GM21367 (cell line): ENCODE data around the gene KRT20.
"Not testable (repeated sequence)": the region's sequence is repeated elsewhere in the genome, so short reads cannot be mapped to it uniquely, and the experiment has no call there.

ENCODE experiments used
- ATAC-seq: cut with Tn5 transposase; IDR thresholded peaks from one replicate; pipeline ENCODE4 v1.9.1; 2021; ENCODE audit not compliant: unreplicated experiment

Gene KRT20

DNA sequence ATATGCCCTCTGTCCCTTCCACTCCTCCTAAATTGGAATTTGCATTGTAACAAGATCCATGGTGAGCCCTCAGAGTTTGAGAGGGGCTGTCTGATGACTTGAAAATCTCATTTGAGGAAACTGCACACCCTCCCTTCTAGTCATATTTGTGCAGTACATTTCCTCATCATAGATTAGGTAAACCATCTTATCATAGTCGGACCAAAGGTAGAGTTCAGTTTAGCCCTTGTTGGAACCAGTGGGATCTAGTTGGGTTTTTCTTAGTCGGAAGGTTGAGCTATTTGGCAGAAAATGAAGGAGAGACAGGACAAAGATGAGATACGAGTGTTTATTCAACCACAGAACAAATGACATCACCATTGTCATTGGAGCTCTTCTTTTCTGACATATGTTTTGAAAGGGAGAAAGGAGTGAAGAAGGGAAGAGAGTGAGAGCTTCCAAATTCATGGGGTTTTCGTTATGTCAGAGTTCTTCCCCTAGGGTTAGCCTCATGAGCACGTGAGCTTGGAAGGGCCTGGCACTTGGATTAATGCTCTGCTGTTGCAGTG is 15.8 kb upstream of the KRT20 start:
- no peak for ATAC-seq

DNA sequence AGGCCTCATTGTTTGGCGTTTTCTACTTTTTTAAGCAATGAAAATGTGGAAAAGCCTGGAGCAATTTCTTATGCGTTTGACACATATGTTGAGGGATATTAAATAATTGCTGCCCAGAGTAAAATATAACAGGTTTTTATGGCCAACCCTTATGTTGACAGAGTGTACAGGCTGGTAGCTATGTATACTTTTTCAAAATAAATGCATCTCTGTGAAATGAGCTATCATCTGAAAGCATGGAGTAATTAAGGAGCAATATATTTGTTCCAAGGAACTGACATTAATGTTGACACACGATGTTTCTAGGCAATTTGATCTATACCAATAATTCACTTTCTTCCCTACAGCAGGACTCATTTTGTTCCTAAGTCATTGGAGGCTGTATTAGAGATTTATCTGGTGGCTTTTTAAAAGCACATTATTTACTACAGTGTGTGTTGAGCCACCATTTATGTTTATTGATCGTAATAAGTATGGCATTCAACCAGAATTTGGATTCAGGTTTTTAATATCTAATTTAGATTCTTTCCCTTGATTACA is 11.9 kb upstream of the KRT20 start:
- ATAC-seq: no peak

GRCh38 chr17:40895106-40895730 is 10.2 kb upstream of the KRT20 start:
- no peak for ATAC-seq

- no peak for ATAC-seq
These were observed 3.2 kb upstream of the KRT20 start for GRCh38 chr17:40888196-40888720.

DNA sequence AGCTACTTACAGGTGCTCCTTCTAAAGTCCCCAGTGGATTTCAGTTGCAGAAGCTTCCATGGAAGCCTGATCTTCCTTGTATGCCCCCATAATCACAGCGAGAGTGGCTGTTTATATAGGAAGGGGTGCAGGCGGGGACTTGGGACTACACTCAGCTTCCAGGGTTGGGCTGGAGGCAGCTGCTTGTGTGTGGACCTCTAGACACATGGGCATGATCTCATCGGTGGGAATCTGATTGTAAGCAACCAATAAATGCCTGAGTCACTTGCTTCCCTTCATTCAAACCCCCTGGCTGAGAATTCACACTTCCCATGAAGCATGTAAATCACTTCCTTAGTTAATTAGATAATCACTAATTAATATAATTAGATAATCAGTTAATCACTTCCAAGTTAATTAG is 1.0 kb upstream of the KRT20 start:
- no peak for ATAC-seq

DNA sequence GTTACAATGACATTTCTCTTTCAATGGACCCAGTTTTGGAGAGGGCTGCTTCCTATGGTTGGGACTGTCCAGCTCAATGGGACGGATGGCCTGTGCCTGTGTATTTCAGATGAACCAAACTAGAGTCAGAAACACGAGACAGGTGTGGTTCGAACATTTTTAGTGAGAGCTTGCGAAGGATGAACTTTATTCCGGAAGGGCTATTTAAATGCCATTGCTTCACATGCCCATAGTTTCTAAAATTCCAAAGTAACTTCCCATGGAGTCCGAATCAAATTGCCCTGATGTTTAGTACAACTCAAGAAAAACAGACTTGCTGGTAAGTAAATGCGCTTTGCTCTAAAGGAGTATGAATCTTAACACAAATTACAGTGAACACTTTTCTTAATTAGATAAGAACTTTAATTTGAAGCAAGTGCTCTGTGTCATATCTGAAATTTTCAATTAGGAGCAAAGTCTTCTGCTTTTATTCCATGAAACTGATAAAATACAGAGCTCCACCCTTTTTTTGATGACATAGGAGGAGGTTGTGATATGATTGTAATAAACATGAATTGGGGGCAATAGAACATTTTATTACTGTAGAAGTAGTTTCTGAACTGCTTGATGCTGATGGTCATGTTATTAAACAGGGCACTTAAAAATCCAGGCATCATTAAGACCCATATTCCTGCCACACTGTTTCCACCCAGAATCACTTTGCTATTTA is 1.3 kb downstream of the KRT20 start:
- ATAC-seq: no peak

DNA sequence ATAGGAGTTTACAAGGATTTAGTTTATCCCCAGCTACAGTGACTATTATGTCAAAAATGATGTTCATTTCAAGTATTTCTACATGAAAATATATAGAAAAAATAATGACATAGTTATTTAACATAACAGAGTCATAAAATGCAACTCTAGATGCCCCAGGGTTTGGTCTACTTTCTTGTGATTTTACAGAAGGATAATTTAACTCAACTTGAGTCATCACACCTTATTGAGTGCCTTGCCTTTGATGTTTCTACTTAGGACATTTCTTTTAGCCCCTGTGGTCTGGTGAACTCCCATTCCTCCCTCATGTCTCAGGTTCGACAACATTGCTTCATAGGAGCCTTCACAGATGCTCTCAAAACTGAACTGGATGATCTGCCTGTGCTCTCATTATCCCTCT is 2.0 kb downstream of the KRT20 start:
- ATAC-seq: no peak

DNA sequence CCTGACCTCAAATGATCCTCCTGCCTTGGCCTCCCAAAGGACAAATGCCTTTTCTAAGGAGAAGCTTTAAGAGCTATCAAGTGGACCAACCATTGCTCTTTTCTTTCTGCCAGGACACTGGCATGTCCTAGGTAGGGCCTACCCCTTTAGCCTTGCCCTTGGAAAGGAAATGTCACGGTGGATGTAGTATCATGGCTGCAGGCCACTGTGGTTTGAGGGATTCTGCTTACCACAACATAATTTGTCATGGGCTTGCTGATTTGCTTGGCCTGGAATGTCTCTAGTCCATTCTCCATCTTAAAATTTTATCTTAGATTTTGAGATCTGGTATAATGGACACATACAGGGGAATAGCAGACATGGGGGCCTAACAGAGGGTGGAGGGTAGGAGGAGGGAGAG is 6.0 kb downstream of the KRT20 start:
- no peak for ATAC-seq

DNA sequence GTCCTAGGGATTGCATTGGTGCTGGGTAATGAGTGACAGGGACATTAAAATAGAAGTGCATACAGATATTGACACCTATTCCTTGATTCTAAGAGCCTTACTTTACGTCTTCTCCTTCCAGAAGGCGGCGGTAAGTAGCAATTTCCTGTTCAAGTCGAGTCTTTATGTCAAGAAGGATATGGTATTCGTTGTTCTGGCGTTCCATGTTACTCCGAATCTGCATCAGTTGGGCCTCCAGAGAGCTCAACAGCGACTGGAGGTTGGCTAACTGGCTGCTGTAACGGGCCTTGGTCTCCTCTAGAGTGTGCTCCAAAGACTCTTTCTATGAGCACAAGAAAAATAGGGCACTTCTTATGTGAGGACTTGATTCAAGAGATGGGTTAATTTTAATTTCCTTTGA is 7.0 kb downstream of the KRT20 start:
- no peak for ATAC-seq

DNA sequence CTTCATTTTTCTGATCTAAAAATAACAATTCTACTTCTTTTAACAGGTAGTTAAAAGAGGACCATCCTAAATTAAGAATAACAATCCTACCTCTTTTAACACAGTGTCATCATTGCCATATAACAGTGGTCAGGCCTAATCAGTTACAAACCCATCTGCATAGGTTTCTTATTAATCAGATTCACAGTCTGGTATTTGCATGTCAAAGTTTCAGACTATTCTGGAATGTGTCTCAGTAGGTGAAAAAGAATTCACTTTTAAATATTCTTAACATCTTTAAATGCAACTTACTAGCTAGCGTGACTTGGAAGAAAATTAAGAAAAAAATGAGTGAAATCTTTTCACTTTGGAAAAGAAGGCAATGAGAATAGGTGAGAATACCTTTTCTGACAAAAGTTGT is 11.2 kb downstream of the KRT20 start:
- no peak for ATAC-seq

- no peak for ATAC-seq
These were observed 11.8 kb downstream of the KRT20 start for GRCh38 chr17:40873255-40873654.

- no peak for ATAC-seq
These were observed 12.6 kb downstream of the KRT20 start for GRCh38 chr17:40872416-40872815.

- no peak for ATAC-seq
These were observed 13.7 kb downstream of the KRT20 start for GRCh38 chr17:40871316-40871715.

DNA sequence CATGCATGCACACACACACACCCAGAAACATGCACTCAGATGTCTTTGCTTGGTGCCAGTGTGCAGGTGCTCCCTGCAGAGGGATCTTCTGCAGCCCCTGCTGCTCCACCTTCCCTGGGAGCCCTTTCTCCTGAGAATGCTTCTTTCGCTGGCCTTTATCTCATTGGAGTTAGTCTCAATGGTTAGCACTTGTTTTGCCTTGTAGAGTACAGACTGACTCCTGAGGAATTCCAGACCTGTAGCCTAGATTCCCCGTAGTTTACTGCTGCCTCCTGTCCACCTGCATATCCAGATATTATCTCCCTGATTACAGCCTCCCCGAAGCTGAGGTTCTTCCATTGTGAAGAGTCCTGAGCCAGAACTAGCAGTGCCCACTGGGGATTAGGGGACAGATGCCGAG is 14.9 kb downstream of the KRT20 start:
- ATAC-seq: no peak

- ATAC-seq: no peak
These were observed 18.2 kb downstream of the KRT20 start, which contains the start of gene KRT12 for GRCh38 chr17:40866838-40867237. Gene KRT12 (minus strand): TSS chr17:40867223. CDS start chr17:40867186, 37 bp downstream.

GRCh38 chr17:40864661-40865390 is 20.2 kb downstream of the KRT20 start:
- ATAC-seq: no peak

GRCh38 chr17:40862985-40863733 is 21.9 kb downstream of the KRT20 start:
- no peak for ATAC-seq

- ATAC-seq: no peak
These were observed 25.5 kb downstream of the KRT20 start for GRCh38 chr17:40859536-40859935.

DNA sequence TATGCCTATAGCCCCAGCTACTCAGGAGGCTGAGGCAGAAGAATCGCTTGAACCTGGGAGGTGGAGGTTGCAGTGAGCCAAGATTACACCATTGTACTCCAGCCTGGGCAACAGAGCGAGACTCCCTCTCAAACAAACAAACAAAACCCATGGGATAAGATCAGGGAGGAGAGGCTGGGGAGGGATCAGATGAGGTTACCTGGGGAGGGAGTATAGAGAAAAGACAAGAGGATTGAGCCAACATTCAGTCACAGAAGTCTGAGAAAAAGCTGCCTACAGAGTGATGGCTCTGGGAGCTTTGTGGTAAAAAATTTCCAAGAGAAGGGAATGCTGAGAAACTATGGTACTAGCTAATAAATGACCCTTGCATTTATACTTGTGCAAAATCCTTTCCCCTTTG is 26.4 kb downstream of the KRT20 start:
- not testable (repeated sequence) for ATAC-seq

DNA sequence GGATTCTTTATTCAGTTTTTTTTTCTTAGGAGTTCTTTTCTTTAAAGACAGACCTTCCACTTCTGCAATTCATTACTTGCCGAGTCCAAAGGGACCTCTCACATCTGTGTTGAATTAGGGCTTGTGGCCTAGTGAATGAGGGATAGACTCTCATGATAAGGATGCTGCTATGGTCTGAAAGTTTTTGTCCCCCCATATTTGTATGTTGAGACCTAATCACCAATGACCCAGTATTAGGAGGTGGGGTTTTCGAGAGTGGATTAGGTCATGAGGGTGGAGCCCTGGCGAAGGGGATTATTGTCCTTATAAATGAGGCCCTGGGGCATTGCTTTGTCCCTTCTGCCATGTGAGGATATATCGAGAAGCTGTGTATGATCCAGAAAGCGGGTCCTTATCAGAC is 27.5 kb downstream of the KRT20 start:
- ATAC-seq: no peak
